SJCRH30 (cell line): ENCODE results near the gene EMILIN1. TPM values are rescaled to one million over a fixed set of nuclear protein-coding genes. Genes with fewer than 3 reads are reported as not detected.
"Not testable (repeated sequence)": the region's sequence is repeated elsewhere in the genome, so short reads cannot be mapped to it uniquely, and the experiment has no call there.

Source experiments
- DNase-seq, 2 experiments: peaks; one replicate each; pipeline ENCODE4 v3.0.0-alpha.2; 2015 to 2020
- H3K27ac ChIP-seq: fragments of 250-450 bp; sonication (Bioruptor Pico); 2 replicates; pipeline ENCODE4 v1.5.1; 2020; ENCODE audit warnings: mild to moderate bottlenecking, moderate library complexity
- H3K27me3 ChIP-seq: fragments of 250-450 bp; sonication (Bioruptor Pico); 2 replicates; pipeline ENCODE4 v1.5.1; 2020; ENCODE audit warnings: mild to moderate bottlenecking, moderate library complexity
- H3K36me3 ChIP-seq: fragments of 250-450 bp; sonication (Bioruptor Pico); 2 replicates; pipeline ENCODE4 v1.5.1; 2020; ENCODE audit warnings: mild to moderate bottlenecking, moderate library complexity
- H3K4me1 ChIP-seq: fragments of 250-450 bp; sonication (Bioruptor Pico); 2 replicates; pipeline ENCODE4 v1.5.1; 2020; ENCODE audit warnings: mild to moderate bottlenecking, moderate library complexity
- H3K4me3 ChIP-seq: fragments of 250-450 bp; sonication (Bioruptor Pico); 2 replicates; pipeline ENCODE4 v1.5.1; 2020; ENCODE audit warnings: mild to moderate bottlenecking, moderate library complexity
- H3K9me3 ChIP-seq: fragments of 250-450 bp; sonication (Bioruptor Pico); replicated peaks from 2 replicates; pipeline ENCODE4 v1.5.1; 2020; ENCODE audit warnings: mild to moderate bottlenecking, moderate library complexity
- total RNA-seq: library from RNA; depleted of rRNA; stranded (reverse); fragments of >200 nt; shearing (Covaris generic); gene quantifications from 2 replicates; pipeline ENCODE4 v1.2.3, GENCODE V29; 2014

EMILIN1 gene
- total RNA-seq, 1 experiment from 2014 or later, result 80.5 TPM

GRCh38 chr2:27069961-27070618 is 8.3 kb upstream of the EMILIN1 start:
- Histone ChIP-seq H3K4me1 (peaks cover 10% of the 10 kb centered on the region), H3K9me3 (no peaks in the 10 kb centered on the region), H3K4me3 (peak overlapping the region; percentile 92; the same call in 1 of the 2 replicates), H3K27ac (no peak overlapping the region), H3K27me3 (no peaks in the 10 kb centered on the region), H3K36me3 (peaks cover 21% of the 10 kb centered on the region)
- DNase-seq, result no peak

- Histone ChIP-seq H3K4me3 (peak overlapping the region; percentile 92), H3K4me1 (peaks cover 16% of the 10 kb centered on the region)
- no peak for DNase-seq
These were observed 7.7 kb upstream of the EMILIN1 start for GRCh38 chr2:27070653-27071276.

GRCh38 chr2:27071277-27071989 is 7.0 kb upstream of the EMILIN1 start, which contains the start of gene OST4:
TSS of gene OST4 (minus strand) at chr2:27071654.
- Histone ChIP-seq H3K27me3 (no peaks in the 10 kb centered on the region), H3K9me3 (no peaks in the 10 kb centered on the region), H3K4me1 (peaks cover 22% of the 10 kb centered on the region), H3K36me3 (peaks cover 19% of the 10 kb centered on the region), H3K27ac (peak within 1 kb of the TSS; percentile 44), H3K4me3 (peak within 1 kb of the TSS; percentile 92)
- peak; percentile 91 to 96 for DNase-seq

More at GRCh38 chr2:27070653-27071276, 7.7 kb upstream of the EMILIN1 start:
- peaks cover 21% of the 10 kb centered on the region for H3K36me3 ChIP-seq
- H3K9me3 ChIP-seq, result no peaks in the 10 kb centered on the region
- H3K27me3 ChIP-seq, result no peaks in the 10 kb centered on the region
- peak overlapping the region; percentile 43; the same call in 1 of the 2 replicates for H3K27ac ChIP-seq

- no peaks in the 10 kb centered on the region for H3K9me3 ChIP-seq
- no peaks in the 10 kb centered on the region for H3K27me3 ChIP-seq
- H3K27ac ChIP-seq, result peak overlapping the region; percentile 44
- H3K4me1 ChIP-seq, result peaks cover 27% of the 10 kb centered on the region
- H3K4me3 ChIP-seq, result peak overlapping the region; percentile 92
- DNase-seq, result peak; percentile 61 to 73
- peaks cover 16% of the 10 kb centered on the region for H3K36me3 ChIP-seq
These were observed 6.2 kb upstream of the EMILIN1 start for GRCh38 chr2:27071990-27072830.

- Histone ChIP-seq H3K27me3 (no peaks in the 10 kb centered on the region), H3K9me3 (no peaks in the 10 kb centered on the region), H3K4me1 (peaks cover 31% of the 10 kb centered on the region), H3K36me3 (peaks cover 11% of the 10 kb centered on the region), H3K4me3 (peak overlapping the region; percentile 92; the same call in 1 of the 2 replicates), H3K27ac (no peak overlapping the region)
- DNase-seq, result no peak
These were observed 5.5 kb upstream of the EMILIN1 start for GRCh38 chr2:27072920-27073319.

- H3K27ac ChIP-seq, result no peak overlapping the region
- H3K27me3 ChIP-seq, result no peaks in the 10 kb centered on the region
- no peaks in the 10 kb centered on the region for H3K9me3 ChIP-seq
- peaks cover 32% of the 10 kb centered on the region for H3K4me1 ChIP-seq
- DNase-seq, result no peak
- H3K4me3 ChIP-seq, result no peak overlapping the region
- peaks cover 6% of the 10 kb centered on the region for H3K36me3 ChIP-seq
These were observed 4.6 kb upstream of the EMILIN1 start for GRCh38 chr2:27073782-27074181.

GRCh38 chr2:27074738-27075565 is 3.5 kb upstream of the EMILIN1 start:
- H3K4me3 ChIP-seq, result peak overlapping the region; percentile 10; the same call in 1 of the 2 replicates
- H3K27me3 ChIP-seq, result no peaks in the 10 kb centered on the region
- no peaks in the 10 kb centered on the region for H3K9me3 ChIP-seq
- DNase-seq, result peak; percentile 87 to 95
- no peaks in the 10 kb centered on the region for H3K36me3 ChIP-seq
- peaks cover 37% of the 10 kb centered on the region for H3K4me1 ChIP-seq
- H3K27ac ChIP-seq, result peak overlapping the region; percentile 7; the same call in 1 of the 2 replicates

- Histone ChIP-seq H3K4me1 (peaks cover 42% of the 10 kb centered on the region), H3K4me3 (peak overlapping the region; percentile 10; the same call in 1 of the 2 replicates), H3K27ac (peak overlapping the region; percentile 7; the same call in 1 of the 2 replicates)
- not testable (repeated sequence) for H3K9me3 ChIP-seq, H3K27me3 ChIP-seq, DNase-seq, H3K36me3 ChIP-seq
These were observed 2.9 kb upstream of the EMILIN1 start for GRCh38 chr2:27075566-27075871.

GRCh38 chr2:27076323-27076722 is 2.1 kb upstream of the EMILIN1 start:
- no peak for DNase-seq

GRCh38 chr2:27077231-27077630 is 1.2 kb upstream of the EMILIN1 start:
- Histone ChIP-seq H3K27me3 (no peaks in the 10 kb centered on the region), H3K9me3 (no peaks in the 10 kb centered on the region), H3K27ac (no peak overlapping the region), H3K4me1 (peaks cover 56% of the 10 kb centered on the region), H3K4me3 (no peak overlapping the region), H3K36me3 (no peaks in the 10 kb centered on the region)
- no peak for DNase-seq

More at GRCh38 chr2:27076323-27076722, 2.1 kb upstream of the EMILIN1 start:
- Histone ChIP-seq H3K4me1 (peaks cover 47% of the 10 kb centered on the region), H3K36me3 (no peaks in the 10 kb centered on the region), H3K9me3 (no peaks in the 10 kb centered on the region), H3K27me3 (no peaks in the 10 kb centered on the region), H3K4me3 (no peak overlapping the region), H3K27ac (no peak overlapping the region)

- H3K27ac ChIP-seq, result peak overlapping the region; percentile 64
- peaks cover 73% of the 10 kb centered on the region for H3K4me1 ChIP-seq
- H3K4me3 ChIP-seq, result peak overlapping the region; percentile 67
- no peaks in the 10 kb centered on the region for H3K36me3 ChIP-seq
- no peaks in the 10 kb centered on the region for H3K27me3 ChIP-seq
- H3K9me3 ChIP-seq, result no peaks in the 10 kb centered on the region
- DNase-seq, result no peak
These were observed 1.1 kb downstream of the EMILIN1 start for GRCh38 chr2:27079233-27080139.

- Histone ChIP-seq H3K4me1 (peaks cover 68% of the 10 kb centered on the region), H3K36me3 (no peaks in the 10 kb centered on the region), H3K27ac (no peak overlapping the region), H3K9me3 (no peaks in the 10 kb centered on the region), H3K27me3 (no peaks in the 10 kb centered on the region), H3K4me3 (no peak overlapping the region)
- no peak for DNase-seq
These were observed 1.7 kb downstream of the EMILIN1 start for GRCh38 chr2:27080140-27080469.

GRCh38 chr2:27080603-27080936 is 2.2 kb downstream of the EMILIN1 start:
- DNase-seq, result no peak
- Histone ChIP-seq H3K9me3 (no peaks in the 10 kb centered on the region), H3K36me3 (no peaks in the 10 kb centered on the region), H3K4me3 (no peak overlapping the region), H3K27me3 (no peaks in the 10 kb centered on the region), H3K4me1 (peaks cover 64% of the 10 kb centered on the region), H3K27ac (peak overlapping the region; percentile 4; the same call in 1 of the 2 replicates)
